ENCODE results near the gene THG1L. TPM values are rescaled to one million over a fixed set of nuclear protein-coding genes. Genes with fewer than 3 reads are reported as not detected.

THG1L gene
- total and polyA plus RNA-seq, 8 donors = 2.9 to 29.6 (median 17.2) TPM

- H3K27ac ChIP-seq = no peak overlapping the region
- H3K36me3 ChIP-seq = peaks cover 0 to 40% (median 20%) of the 10 kb centered on the region in 4 donors
- peaks cover 0 to 19% (median 5%) of the 10 kb centered on the region in 4 donors for H3K4me1 ChIP-seq
- no peaks in the 10 kb centered on the region for H3K27me3 ChIP-seq
- peak in 1 of 2 donors; percentile 82 for DNase-seq
- H3K9me3 ChIP-seq = no peaks in the 10 kb centered on the region
- no peak for TF ChIP-seq EP300 (IDR thresholded peaks at IDR 0.05)
- TF ChIP-seq, protein P1, sequence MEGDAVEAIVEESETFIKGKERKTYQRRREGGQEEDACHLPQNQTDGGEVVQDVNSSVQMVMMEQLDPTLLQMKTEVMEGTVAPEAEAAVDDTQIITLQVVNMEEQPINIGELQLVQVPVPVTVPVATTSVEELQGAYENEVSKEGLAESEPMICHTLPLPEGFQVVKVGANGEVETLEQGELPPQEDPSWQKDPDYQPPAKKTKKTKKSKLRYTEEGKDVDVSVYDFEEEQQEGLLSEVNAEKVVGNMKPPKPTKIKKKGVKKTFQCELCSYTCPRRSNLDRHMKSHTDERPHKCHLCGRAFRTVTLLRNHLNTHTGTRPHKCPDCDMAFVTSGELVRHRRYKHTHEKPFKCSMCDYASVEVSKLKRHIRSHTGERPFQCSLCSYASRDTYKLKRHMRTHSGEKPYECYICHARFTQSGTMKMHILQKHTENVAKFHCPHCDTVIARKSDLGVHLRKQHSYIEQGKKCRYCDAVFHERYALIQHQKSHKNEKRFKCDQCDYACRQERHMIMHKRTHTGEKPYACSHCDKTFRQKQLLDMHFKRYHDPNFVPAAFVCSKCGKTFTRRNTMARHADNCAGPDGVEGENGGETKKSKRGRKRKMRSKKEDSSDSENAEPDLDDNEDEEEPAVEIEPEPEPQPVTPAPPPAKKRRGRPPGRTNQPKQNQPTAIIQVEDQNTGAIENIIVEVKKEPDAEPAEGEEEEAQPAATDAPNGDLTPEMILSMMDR (IDR thresholded peaks at IDR 0.05) = peak in 5 of 7 experiments; percentile 59 to 77 (median 66)
- intact Hi-C loops (cut with DNase I; ENCODE audit: low total_unique reads) = no loop called here
- 25 to 36% (median 28%) methylated on average over 10 of the region's 10 CpGs for WGBS, 5 donors
- no peak overlapping the region for H3K4me3 ChIP-seq
Measured at GRCh38 chr5:157761690-157762621, 30.7 kb downstream of the THG1L start.

DNA sequence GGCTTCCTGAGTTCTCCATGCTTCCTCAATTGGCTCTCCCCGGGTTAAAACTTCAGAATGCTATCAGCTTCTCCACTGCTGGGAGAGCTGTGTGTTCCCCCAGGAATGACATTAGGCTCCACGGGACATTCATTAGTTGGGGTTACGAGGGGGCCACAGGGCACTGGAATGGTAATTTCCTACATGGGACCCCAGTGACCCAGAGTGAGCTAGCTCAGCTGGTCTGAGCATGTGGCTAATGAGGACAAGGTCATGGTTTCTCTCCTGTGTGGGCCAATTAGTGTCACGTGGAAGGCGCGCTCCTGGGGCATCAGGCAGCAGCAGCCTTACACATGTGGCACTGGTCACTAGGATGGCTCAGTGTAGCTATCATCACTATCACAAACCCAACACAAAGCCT is 33.3 kb downstream of the THG1L start:
- TF ChIP-seq POLR2A (IDR thresholded peaks at IDR 0.05) = no peak
- TF ChIP-seq EP300 (IDR thresholded peaks at IDR 0.05) = no peak
- TF ChIP-seq POLR2AphosphoS5 (IDR thresholded peaks at IDR 0.05) = no peak
- TF ChIP-seq, protein P1 (IDR thresholded peaks at IDR 0.05) = no peak
- no peak overlapping the region for H3K4me3 ChIP-seq
- peaks cover 0 to 19% (median 5%) of the 10 kb centered on the region in 4 donors for H3K4me1 ChIP-seq
- DNase-seq = no peak
- H3K9me3 ChIP-seq = no peaks in the 10 kb centered on the region
- 83 to 92% (median 90%) methylated on average over 6 of the region's 6 CpGs for WGBS, 5 donors
- peaks cover 0 to 16% (median 8%) of the 10 kb centered on the region in 4 donors for H3K36me3 ChIP-seq
- H3K27me3 ChIP-seq = no peaks in the 10 kb centered on the region
- no peak overlapping the region for H3K27ac ChIP-seq
- intact Hi-C loops (cut with DNase I; ENCODE audit: low total_unique reads) = no loop called here

GRCh38 chr5:157766442-157766841 is 35.2 kb downstream of the THG1L start:
- no peak for DNase-seq
- Histone ChIP-seq H3K4me1 (peaks cover 0 to 19% (median 5%) of the 10 kb centered on the region in 4 donors), H3K36me3 (no peaks in the 10 kb centered on the region), H3K9me3 (peaks cover 0 to 6% (median 0%) of the 10 kb centered on the region in 4 donors), H3K27ac (no peak overlapping the region), H3K27me3 (no peaks in the 10 kb centered on the region), H3K4me3 (no peak overlapping the region)
- no peak for TF ChIP-seq EP300 (IDR thresholded peaks at IDR 0.05)
- TF ChIP-seq POLR2A (IDR thresholded peaks at IDR 0.05) = no peak
- TF ChIP-seq, protein P1 (IDR thresholded peaks at IDR 0.05) = no peak
- no peak for TF ChIP-seq POLR2AphosphoS5 (IDR thresholded peaks at IDR 0.05)
- 96 to 98% (median 97%) methylated on average over 7 of the region's 7 CpGs for WGBS, 5 donors
- intact Hi-C loops (cut with DNase I; ENCODE audit: low total_unique reads) = no loop called here

- TF ChIP-seq, protein P1 (IDR thresholded peaks at IDR 0.05) = no peak
- TF ChIP-seq POLR2A (IDR thresholded peaks at IDR 0.05) (no peak), POLR2AphosphoS5 (IDR thresholded peaks at IDR 0.05) (no peak), EP300 (IDR thresholded peaks at IDR 0.05) (no peak)
- H3K27ac ChIP-seq = no peak overlapping the region
- intact Hi-C loops (cut with DNase I; ENCODE audit: low total_unique reads) = no loop called here
- H3K36me3 ChIP-seq = no peaks in the 10 kb centered on the region
- peaks cover 0 to 16% (median 3%) of the 10 kb centered on the region in 4 donors for H3K4me1 ChIP-seq
- H3K9me3 ChIP-seq = peaks cover 0 to 6% (median 0%) of the 10 kb centered on the region in 4 donors
- no peaks in the 10 kb centered on the region for H3K27me3 ChIP-seq
- WGBS, 5 donors = 71 to 86% (median 78%) methylated on average over 1 of the region's 1 CpG
- H3K4me3 ChIP-seq = no peak overlapping the region
- no peak for DNase-seq
Measured at GRCh38 chr5:157766902-157767301, 35.7 kb downstream of the THG1L start.
